GM21825 (cell line): ENCODE data around the gene MKI67.
"Not testable (repeated sequence)": the region's sequence is repeated elsewhere in the genome, so short reads cannot be mapped to it uniquely, and the experiment has no call there.

ENCODE experiments used
- ATAC-seq: cut with Tn5 transposase; IDR thresholded peaks from one replicate; pipeline ENCODE4 v1.9.1; 2021; ENCODE audit warnings: mild to moderate bottlenecking, moderate library complexity; ENCODE audit not compliant: unreplicated experiment

MKI67 gene

GRCh38 chr10:128113026-128113425, 13.2 kb downstream of the MKI67 start:
- ATAC-seq: no peak

GRCh38 chr10:128111696-128112095, 14.5 kb downstream of the MKI67 start:
- ATAC-seq: no peak

GRCh38 chr10:128110339-128110738, 15.9 kb downstream of the MKI67 start:
- ATAC-seq: no peak

- no peak for ATAC-seq
Measured at GRCh38 chr10:128109707-128110106, 16.5 kb downstream of the MKI67 start.

- no peak for ATAC-seq
Measured at GRCh38 chr10:128105383-128105782, 20.8 kb downstream of the MKI67 start.

- no peak for ATAC-seq
Measured at GRCh38 chr10:128103229-128103714, 23.0 kb downstream of the MKI67 start.

- no peak for ATAC-seq
Measured at GRCh38 chr10:128102480-128103228, 23.6 kb downstream of the MKI67 start.

GRCh38 chr10:128101901-128102300, 24.3 kb downstream of the MKI67 start:
- ATAC-seq: no peak

- ATAC-seq: no peak
Measured at GRCh38 chr10:128099901-128100300, 26.3 kb downstream of the MKI67 start.

GRCh38 chr10:128098631-128099030, 27.6 kb downstream of the MKI67 start:
- no peak for ATAC-seq

- ATAC-seq: no peak
Measured at GRCh38 chr10:128097783-128098182, 28.4 kb downstream of the MKI67 start.

- no peak for ATAC-seq
Measured at GRCh38 chr10:128096486-128097199, 29.6 kb downstream of the MKI67 start.

GRCh38 chr10:128095753-128096469, 30.3 kb downstream of the MKI67 start:
- no peak for ATAC-seq

- peak; percentile 75 for ATAC-seq
Measured at GRCh38 chr10:128095027-128095752, 31.0 kb downstream of the MKI67 start.

GRCh38 chr10:128094596-128094995, 31.6 kb downstream of the MKI67 start:
- ATAC-seq: not testable (repeated sequence)

- ATAC-seq: no peak
Measured at GRCh38 chr10:128092454-128092853, 33.8 kb downstream of the MKI67 start.

- no peak for ATAC-seq
Measured at GRCh38 chr10:128091636-128092210, 34.5 kb downstream of the MKI67 start.

GRCh38 chr10:128087884-128088709, 38.1 kb downstream of the MKI67 start:
- ATAC-seq: no peak

- ATAC-seq: no peak
Measured at GRCh38 chr10:128087146-128087883, 38.9 kb downstream of the MKI67 start.
